B cell (primary cell): ENCODE results near the gene GOLGB1. TPM values are rescaled to one million over a fixed set of nuclear protein-coding genes. Genes with fewer than 3 reads are reported as not detected.
"Not testable (repeated sequence)": the region's sequence is repeated elsewhere in the genome, so short reads cannot be mapped to it uniquely, and the experiment has no call there.

Experiments used
- ATAC-seq: fragments of 200-7000 bp; cut with Tn5 transposase; one replicate; pipeline ENCODE4 v1.10.0; 2021; ENCODE audit warnings: low read depth, mild to moderate bottlenecking, moderate number of reproducible peaks, moderate library complexity
- CTCF ChIA-PET: fragments of 350-600 bp; sonication (Branson Sonifier 250); formaldehyde crosslinking; loops from one replicate; lab custom pipeline; 2021; ENCODE audit warnings: antibody characterized with exemption, inconsistent platforms; lab: Charles Lee
- POLR2A ChIA-PET: fragments of 350-600 bp; sonication (Branson Sonifier 250); formaldehyde crosslinking; loops from one replicate; lab custom pipeline; 2021; ENCODE audit warnings: antibody characterized with exemption; lab: Charles Lee
- DNase-seq: peaks from one replicate; pipeline ENCODE4 v3.0.0; 2013
- H2AFZ ChIP-seq: 2 replicates; pipeline ENCODE4 v1.6.1; 2012; ENCODE audit warnings: mild to moderate bottlenecking, low read depth, low read length; ENCODE audit not compliant: insufficient read depth, poor library complexity, severe bottlenecking
- H3K27ac ChIP-seq, 2 donors: 1 replicate in 1 of 2; 2 replicates in 1 of 2; pipeline ENCODE4 v1.5.1; 2012 to 2013; ENCODE audit warnings: low read length in 2 of 2, mild to moderate bottlenecking in 2 of 2, moderate library complexity in 1 of 2
- H3K27me3 ChIP-seq, 4 experiments: fragments of 200-600 bp in 1 of 4; sonication (generic) in 1 of 4; replicated peaks in 1 of 4; 1 replicate in 2 of 4; 2 replicates in 2 of 4; pipeline versions ENCODE4 v1.6.1 to v1.7.0; 2013 to 2016; ENCODE audit warnings: low read length in 3 of 4, mild to moderate bottlenecking in 2 of 4, mixed read lengths in 1 of 4, moderate library complexity in 1 of 4; ENCODE audit not compliant: insufficient read depth in 4 of 4, control insufficient read depth in 3 of 4; ENCODE audit errors: control extremely low read depth in 1 of 4
- H3K36me3 ChIP-seq, 2 experiments: replicated peaks in 1 of 2; 1 replicate in 1 of 2; 2 replicates in 1 of 2; pipeline versions ENCODE4 v1.6.1 to v1.7.1; 2013; ENCODE audit warnings: low read length in 1 of 2; ENCODE audit not compliant: insufficient read depth in 2 of 2, control insufficient read depth in 1 of 2; ENCODE audit errors: control extremely low read depth in 1 of 2, extremely low read depth in 1 of 2
- H3K4me1 ChIP-seq, 2 donors: fragments of 200-600 bp in 1 of 2; sonication (generic) in 1 of 2; 1 replicate in 1 of 2; 2 replicates in 1 of 2; pipeline versions ENCODE4 v1.5.1 to v1.6.1; 2013 to 2017; ENCODE audit warnings: low read length in 2 of 2; ENCODE audit not compliant: control insufficient read depth in 2 of 2, insufficient read depth in 2 of 2
- H3K4me2 ChIP-seq: replicated peaks from 2 replicates; pipeline ENCODE3; 2012; ENCODE audit warnings: mild to moderate bottlenecking, low read depth, low read length; ENCODE audit not compliant: poor library complexity, severe bottlenecking
- H3K4me3 ChIP-seq, 5 experiments: fragments of 200-600 bp in 1 of 5; sonication (generic) in 1 of 5; 1 replicate in 3 of 5; 2 replicates in 2 of 5; pipeline versions ENCODE4 v1.5.1 to v1.7.0; 2011 to 2016; ENCODE audit warnings: low read length in 4 of 5, mild to moderate bottlenecking in 4 of 5, low read depth in 2 of 5, control low read depth in 1 of 5, moderate library complexity in 1 of 5; ENCODE audit not compliant: insufficient read depth in 1 of 5; ENCODE audit errors: control extremely low read depth in 1 of 5, extremely low read depth in 1 of 5
- H3K79me2 ChIP-seq: fragments of 200-600 bp; sonication (generic); one replicate; pipeline ENCODE4 v1.6.0; 2016; ENCODE audit warnings: low read length; ENCODE audit not compliant: control insufficient read depth, insufficient read depth
- H3K9ac ChIP-seq: fragments of 200-600 bp; sonication (generic); 2 replicates; pipeline ENCODE4 v1.6.1; 2017; ENCODE audit warnings: mild to moderate bottlenecking, low read length, moderate library complexity
- H3K9me3 ChIP-seq, 3 donors: one replicate each; pipeline versions ENCODE4 v1.6.1 to v1.7.1; 2013; ENCODE audit warnings: low read length in 2 of 3; ENCODE audit not compliant: control insufficient read depth in 2 of 3, insufficient read depth in 1 of 3; ENCODE audit errors: control extremely low read depth in 1 of 3
- H4K20me1 ChIP-seq: 2 replicates; pipeline ENCODE4 v1.6.0; 2012; ENCODE audit warnings: mild to moderate bottlenecking, low read length; ENCODE audit not compliant: insufficient read depth, control insufficient read depth, poor library complexity, severe bottlenecking
- H3K27ac Mint-ChIP-seq: one replicate; pipeline ENCODE4 v1.8.0; 2021; ENCODE audit warnings: mixed read lengths
- H3K27me3 Mint-ChIP-seq: one replicate; pipeline ENCODE4 v1.8.0; 2021; ENCODE audit warnings: mixed read lengths
- H3K4me1 Mint-ChIP-seq: one replicate; pipeline ENCODE4 v1.8.0; 2021; ENCODE audit warnings: mixed read lengths
- H3K4me3 Mint-ChIP-seq: one replicate; pipeline ENCODE4 v1.8.0; 2021; ENCODE audit warnings: mixed read lengths
- H3K9me3 Mint-ChIP-seq: one replicate; pipeline ENCODE4 v1.8.0; 2022; ENCODE audit warnings: mixed read lengths; ENCODE audit not compliant: insufficient read depth
- CTCF ChIP-seq: fragments of 200-600 bp; IDR thresholded peaks from one replicate; pipeline ENCODE4 v1.8.0; 2022; ENCODE audit warnings: antibody characterized with exemption, mild to moderate bottlenecking
- EZH2 ChIP-seq: IDR thresholded peaks from 2 replicates; pipeline ENCODE4 v1.6.1; 2012; ENCODE audit warnings: borderline replicate concordance, low read depth, mild to moderate bottlenecking, moderate library complexity, low read length; ENCODE audit not compliant: insufficient read depth, poor library complexity, severe bottlenecking
- WGBS: methylation state at CpG from one replicate; pipeline ENCODE4 v1.1.5; 2013; ENCODE audit warnings: missing lambda C conversion rate; ENCODE audit not compliant: insufficient coverage; 5-methylcytosine and 5-hydroxymethylcytosine counted together
- intact Hi-C: fragments of 100-400 bp; cut with micrococcal nuclease; formaldehyde crosslinking; loops from one replicate; pipeline ENCODE4 v1.10.0; 2022
- polyA plus RNA-seq: library from polyadenylated mRNA; depleted of rRNA; stranded (reverse); fragments of >200 nt; gene quantifications from 2 replicates; pipeline ENCODE4 v1.2.3, GENCODE V29; 2012
- total RNA-seq, 2 donors: library from RNA; stranded (reverse); fragments of 120-200 nt in 1 of 2; gene quantifications; 1 replicate in 1 of 2; 2 replicates in 1 of 2; pipeline versions ENCODE4 v1.2.3 to v1.2.4, GENCODE V29; 2013 to 2022

The GOLGB1 gene
- total and polyA plus RNA-seq, 2 donors (not counting 1 experiment from before 2014, with no cell fraction given), result 6.2 to 58.7 TPM

DNA sequence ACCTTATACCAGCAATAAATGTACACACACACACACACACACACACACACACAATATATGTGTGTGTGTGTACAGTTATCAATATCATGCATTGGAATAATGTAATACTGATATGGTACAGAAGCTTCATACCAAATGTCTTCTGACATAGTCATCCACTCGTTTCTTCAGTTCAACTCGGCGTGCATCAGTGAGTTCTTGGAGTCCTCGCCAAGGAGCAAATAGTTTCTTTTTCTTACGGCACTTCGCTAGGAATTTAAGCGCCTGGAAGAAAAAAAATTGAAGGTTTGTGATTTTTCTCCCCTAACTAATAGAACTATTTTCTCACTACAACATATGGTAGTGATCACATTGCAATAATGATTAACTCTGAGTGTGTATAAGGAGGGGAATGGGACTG lies 32.1 kb upstream of the GOLGB1 start:
- no peak overlapping the region for H3K27ac Mint-ChIP-seq
- peaks cover 11 to 66% of the 10 kb centered on the region in 2 experiments for H3K36me3 ChIP-seq
- H4K20me1 ChIP-seq, result no peaks in the 10 kb centered on the region
- no peak overlapping the region for H3K9ac ChIP-seq
- H3K27me3 Mint-ChIP-seq, result no peaks in the 10 kb centered on the region
- H3K4me1 Mint-ChIP-seq, result peaks cover 6% of the 10 kb centered on the region
- DNase-seq (no peak), ATAC-seq (no peak)
- no peaks in the 10 kb centered on the region for H3K27me3 ChIP-seq
- WGBS, result no CpG with 5 or more reads among the region's 7 CpGs
- intact Hi-C loops, result no loop called here
- H3K4me3 Mint-ChIP-seq, result no peak overlapping the region
- H3K4me3 ChIP-seq, result no peak overlapping the region
- no peak overlapping the region for H2AFZ ChIP-seq
- H3K27ac ChIP-seq, result no peak overlapping the region
- no peaks in the 10 kb centered on the region for H3K4me1 ChIP-seq
- H3K4me2 ChIP-seq, result no peak overlapping the region
- ChIA-PET POLR2A (no interaction called here), CTCF (no interaction called here)
- TF ChIP-seq EZH2 (no peak), CTCF (no peak)
- H3K79me2 ChIP-seq, result peaks cover 8% of the 10 kb centered on the region
- H3K9me3 Mint-ChIP-seq, result no peaks in the 10 kb centered on the region
- H3K9me3 ChIP-seq, result no peaks in the 10 kb centered on the region

DNA sequence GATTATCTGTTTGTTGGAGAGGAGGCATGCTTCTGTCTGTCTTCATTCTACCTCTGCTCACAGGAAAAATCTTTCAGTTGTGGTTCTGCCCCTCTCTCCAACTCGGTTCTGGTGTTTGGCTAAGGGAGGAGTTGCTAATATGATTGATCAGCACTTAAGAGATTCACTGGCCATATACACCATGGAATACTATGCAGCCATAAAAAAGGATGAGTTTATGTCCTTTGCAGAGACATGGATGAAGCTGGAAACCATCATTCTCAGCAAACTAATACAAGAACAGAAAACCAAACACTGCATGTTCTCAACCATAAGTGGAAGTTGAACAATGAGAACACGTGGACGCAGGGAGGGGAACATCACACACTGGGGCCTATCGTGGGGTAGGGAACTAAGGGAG lies 25.6 kb upstream of the GOLGB1 start:
- H3K27me3 ChIP-seq, ATAC-seq, H3K9me3 ChIP-seq, H3K4me2 ChIP-seq, intact Hi-C loops, H3K9me3 Mint-ChIP-seq, H4K20me1 ChIP-seq, H2AFZ ChIP-seq, H3K79me2 ChIP-seq, H3K4me1 Mint-ChIP-seq, POLR2A ChIA-PET, CTCF ChIA-PET, H3K4me1 ChIP-seq, H3K4me3 Mint-ChIP-seq, H3K27me3 Mint-ChIP-seq, H3K27ac ChIP-seq, H3K4me3 ChIP-seq, H3K9ac ChIP-seq, DNase-seq: not testable (repeated sequence)
- no CpG with 5 or more reads among the region's 4 CpGs for WGBS
- peaks cover 5 to 77% of the 10 kb centered on the region in 2 experiments for H3K36me3 ChIP-seq
- peak overlapping the region; percentile 41 for H3K27ac Mint-ChIP-seq
